Activated gamma-delta T cell (primary cell): ENCODE results near the gene SLC7A10.

Experiments used
- DNase-seq: peaks from one replicate; lab custom pipeline; 2025; lab: John Stamatoyannopoulos, UW
- total RNA-seq, 2 donors: gene quantifications; one replicate each; lab custom pipeline; 2026; lab: John Stamatoyannopoulos, UW

The SLC7A10 gene
- 0 to 0.13 reads per million in 2 donors for total RNA-seq

DNA sequence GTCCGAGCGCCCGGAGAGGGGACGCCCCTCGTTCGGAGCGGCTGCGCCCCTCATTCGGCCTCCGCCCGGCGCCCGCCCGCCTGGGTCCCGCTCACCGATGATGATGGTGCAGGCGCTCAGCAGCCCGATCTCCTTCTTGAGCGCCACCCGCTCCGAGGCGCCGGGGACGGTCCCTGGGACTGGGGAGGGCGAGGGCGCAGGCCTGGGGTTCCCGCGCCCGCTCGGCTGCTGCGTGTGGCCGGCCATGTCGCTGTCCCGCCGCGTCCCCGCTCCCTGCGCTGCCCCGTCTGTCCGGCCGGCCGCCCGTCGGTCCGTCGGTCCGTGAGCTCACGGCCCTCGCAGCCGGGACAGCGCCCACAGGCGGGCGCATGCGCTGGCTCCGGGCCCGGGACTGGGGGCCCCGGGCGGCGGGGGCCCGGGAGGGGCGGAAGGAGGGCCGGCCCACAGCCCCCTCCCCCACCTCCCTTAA, at the start of gene SLC7A10:
Gene SLC7A10 (minus strand): TSS at position 393 of the 469 bp plus-strand sequence. CDS start 147 bp downstream, at position 246.
- DNase-seq = no peak

DNA sequence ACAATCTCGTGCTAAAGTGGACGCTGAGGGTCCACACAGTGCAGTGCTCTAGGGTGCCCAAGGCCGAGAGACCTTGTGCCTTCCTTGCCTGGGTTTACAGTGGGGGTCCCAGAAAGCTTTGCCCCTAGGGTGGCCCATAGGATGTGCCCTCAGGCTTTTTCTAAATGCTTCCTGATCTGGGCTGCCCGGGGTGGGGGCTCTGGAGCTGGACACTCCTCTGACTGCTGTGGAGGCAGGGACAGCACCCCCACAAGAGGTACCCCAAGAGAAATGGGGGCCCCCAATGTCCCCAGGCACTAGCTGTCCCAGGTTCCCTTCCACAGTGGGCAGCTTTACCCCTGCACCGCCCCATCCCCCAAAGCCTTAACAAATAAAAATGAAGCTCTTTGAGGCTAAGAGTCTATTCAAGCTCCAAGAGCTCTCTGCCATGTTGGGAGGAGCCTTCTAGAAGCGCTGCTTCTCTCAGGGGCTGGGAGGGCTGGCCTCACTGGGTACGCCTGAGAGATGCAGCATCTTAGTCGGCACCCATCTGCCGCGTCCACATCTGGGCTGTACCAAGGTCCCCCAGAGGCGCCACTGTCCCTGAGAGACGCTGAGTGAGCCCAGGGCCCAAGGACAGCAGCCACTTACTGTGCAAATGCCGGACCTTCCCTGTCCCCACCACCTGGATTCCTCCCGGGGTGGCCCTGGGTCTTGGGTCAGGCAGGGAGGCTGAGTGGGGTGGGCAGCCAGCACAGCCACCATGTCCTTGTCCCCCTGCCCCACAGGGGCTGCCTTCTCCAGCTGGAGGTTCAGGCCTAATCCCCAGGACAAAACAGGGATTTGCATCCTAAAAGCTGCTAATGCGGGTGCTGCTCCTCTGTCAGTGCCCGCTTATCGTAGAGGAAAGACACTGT, 49.3 kb upstream of the SLC7A10 start:
- no peak for DNase-seq

DNA sequence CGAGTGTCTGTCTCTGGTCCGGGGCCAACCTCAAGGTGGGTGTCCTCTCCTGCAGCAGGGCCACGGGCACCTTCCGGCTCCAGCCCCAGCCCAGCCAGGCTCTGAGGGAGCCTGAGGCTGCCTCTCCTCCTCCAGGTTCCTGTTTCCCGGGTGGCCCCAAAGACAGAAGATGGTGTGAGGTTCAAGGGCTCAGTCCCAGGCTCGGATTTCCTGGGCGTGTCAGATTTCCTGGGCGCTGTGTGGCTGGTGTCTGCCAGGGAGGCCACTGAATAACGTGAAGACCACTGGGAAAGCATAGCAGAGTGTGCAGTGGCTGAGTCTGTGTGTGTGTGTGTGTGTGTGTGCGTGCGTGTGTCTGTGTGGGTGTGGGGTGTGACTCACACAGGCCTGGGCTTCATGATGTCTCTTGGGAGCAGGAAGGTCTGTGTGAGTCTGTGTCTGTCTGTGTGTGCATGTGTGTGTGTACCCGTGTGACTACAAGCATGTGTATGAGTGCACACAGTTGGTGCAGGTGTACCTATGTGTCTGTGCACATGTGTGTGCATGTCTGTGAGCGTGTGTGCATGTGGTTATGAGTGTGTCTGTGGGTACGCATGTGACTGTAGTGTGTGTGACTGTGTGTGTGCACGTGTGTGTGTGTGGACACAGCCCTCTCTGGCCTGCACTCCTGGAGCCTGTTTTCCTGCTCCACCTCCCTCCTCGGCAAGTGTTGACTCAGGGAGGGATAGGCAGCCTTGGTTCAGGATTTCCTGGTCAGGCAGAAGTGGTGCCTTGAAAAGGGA, 48.4 kb upstream of the SLC7A10 start:
- DNase-seq = no peak

DNA sequence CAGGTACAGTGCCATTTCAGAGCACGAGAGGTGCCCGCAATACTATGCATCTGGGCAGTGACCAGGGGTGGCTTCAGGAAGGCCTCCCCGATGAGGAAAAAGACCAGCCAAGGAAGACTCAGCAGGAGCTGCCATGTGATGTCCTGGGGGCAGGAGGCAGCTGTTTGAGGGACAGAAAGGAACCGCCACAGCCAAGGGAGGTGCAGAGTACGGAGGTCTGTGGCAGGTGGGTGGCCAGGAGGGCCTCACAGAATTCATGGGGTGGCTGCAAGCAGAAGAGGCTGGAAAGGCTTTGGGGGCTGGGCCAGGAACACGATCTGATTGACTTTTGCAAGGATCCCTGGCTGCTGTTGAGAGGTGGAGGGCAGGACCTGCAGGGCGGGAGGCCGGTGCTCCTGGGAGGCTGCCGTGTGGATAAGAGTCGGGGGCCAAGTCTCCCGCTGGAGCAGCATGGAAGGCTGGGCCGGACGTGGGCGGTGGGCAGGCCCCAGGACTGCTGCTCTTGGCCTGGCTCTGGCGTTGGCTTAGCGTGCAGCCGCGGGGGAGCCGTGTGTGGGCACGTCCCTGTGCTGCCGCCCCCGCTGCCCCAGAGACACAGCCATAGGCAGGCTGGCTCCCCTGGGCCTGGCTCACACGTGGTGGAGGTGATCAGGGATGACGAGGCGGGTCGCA, 47.6 kb upstream of the SLC7A10 start:
- DNase-seq = no peak

DNA sequence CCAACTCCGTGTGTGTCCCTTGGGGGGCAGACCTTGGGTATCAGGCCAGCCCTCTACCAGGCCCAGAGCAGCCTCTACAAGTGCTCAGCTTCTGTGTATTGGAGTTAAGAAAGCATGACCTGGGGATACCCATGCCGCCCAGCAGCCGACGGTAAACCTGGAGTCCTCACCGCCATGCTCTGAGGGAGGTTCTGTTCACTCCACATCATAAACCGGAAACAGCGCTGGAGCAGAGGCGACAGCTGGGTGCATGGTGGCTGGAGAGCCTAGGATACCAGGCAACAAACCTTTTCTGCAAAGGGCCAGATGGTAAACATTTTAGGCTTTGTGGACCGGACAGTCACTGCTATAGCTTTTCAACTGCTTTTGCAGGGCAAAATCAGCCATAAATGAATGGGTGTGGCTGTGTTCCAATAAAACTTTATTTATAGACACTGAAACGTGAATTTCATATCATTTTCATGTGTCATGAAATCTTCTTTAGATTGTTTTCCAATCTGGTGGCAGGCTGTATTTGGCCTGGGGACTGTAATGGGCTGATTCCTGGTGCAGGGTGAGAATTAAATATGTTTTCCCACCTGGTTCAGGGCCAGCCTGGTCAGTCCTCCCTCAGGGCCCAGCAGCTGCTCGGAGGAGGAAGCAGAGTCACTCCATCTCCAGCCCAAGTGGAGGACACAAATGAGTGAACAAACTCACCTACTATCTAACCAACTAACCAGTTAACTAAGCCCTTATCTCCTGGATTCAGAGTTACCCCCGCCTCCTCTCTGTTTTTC, 45.8 kb upstream of the SLC7A10 start:
- no peak for DNase-seq

DNA sequence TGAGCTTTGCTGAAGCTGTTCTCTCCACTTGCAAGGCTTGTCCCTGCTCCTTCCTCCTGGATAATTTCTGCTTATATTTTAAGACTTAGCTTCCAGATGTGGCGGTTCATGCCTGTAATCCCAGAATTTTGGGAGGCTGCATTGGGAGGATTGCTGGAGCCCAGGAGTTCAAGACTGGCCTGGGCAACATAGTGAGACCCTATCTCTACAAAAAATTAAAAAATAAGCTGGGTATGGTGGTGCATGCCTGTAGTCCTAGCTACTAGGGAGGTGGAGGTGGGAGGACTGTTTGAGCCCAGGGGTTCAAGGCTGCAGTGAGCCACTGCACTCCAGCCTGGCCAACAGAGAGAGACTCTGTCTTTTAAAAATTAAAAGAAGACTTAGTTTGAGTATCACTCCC, 45.1 kb upstream of the SLC7A10 start:
- DNase-seq = no peak

DNA sequence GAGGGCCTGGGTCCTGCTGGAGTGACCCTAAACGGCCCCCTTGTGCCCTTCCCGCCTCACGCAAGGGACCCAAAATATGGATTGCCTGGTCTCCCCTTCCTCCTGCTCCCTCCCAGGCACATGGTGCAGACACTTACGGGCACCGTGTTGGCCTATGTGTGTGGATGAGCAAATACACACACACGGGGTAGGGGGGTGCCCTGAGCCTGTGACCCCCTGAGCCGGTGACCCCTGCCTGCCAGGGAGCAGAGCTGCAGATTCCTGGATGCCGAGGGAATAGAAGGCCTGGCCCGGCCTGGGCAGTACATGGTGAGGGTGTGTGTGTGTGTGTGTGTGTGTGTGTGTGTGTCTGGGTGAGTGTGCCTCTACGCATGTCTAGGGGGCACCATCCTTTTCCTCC, 43.4 kb upstream of the SLC7A10 start:
- DNase-seq = no peak

DNA sequence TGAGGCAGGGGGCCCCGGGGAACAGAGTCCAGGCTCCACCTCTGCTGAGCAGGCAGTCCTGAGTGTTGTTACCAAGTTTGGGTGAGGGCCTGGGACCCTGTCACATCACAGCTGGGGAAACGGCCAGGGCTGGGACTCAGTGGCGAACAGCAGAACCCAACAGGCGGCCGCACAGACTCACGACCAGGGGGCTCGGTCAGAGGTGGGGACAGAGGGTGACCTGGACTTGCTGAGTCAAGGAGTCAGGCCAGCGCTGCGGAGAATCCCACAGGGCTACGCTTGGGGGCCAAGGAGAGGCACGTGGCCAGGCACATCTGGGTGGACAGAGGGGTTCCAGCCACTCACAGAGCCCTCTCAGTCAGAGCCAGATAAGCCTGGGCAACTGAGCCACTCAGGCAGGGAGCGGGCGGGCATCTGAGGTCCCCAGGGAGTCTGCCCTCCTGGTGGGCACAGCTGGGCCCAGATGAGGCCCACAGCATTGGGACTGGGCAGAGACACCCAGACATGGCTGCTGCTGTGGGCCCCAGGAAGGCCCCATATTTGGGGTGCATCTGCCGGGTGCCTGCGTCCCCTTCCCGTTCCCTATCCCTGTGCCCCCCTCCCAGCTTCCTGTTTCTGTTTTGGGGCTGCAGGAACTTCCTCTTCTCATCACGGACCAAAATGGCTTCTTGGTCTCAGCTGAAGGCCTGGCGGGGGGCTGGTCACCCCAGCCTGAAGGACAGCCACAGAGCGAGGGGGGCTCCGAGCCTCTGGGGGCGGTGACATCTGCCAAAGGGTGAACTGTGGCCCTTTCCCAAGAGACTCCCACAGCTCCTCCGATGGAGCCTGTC, 42.7 kb upstream of the SLC7A10 start:
- no peak for DNase-seq

DNA sequence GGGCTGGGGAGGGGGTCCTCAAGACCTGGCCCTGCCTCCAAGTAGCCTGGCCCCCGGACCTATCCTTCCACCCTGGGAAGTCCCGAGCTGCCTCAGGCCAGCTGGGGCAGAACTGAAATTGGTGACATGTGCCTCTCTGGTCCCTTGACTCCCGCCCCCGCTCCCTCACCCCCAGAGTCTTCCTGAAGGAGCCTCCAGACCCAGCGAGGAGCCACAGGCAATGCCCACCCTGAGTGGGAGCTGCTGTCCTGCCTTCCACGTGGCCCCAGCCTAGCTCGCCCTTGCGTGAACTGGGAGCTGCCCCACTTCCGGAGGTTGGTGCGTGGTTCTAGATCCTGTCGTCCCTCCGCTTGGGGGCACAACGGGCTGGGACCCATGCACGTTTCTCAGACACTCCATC, 42.1 kb upstream of the SLC7A10 start:
- DNase-seq = no peak

DNA sequence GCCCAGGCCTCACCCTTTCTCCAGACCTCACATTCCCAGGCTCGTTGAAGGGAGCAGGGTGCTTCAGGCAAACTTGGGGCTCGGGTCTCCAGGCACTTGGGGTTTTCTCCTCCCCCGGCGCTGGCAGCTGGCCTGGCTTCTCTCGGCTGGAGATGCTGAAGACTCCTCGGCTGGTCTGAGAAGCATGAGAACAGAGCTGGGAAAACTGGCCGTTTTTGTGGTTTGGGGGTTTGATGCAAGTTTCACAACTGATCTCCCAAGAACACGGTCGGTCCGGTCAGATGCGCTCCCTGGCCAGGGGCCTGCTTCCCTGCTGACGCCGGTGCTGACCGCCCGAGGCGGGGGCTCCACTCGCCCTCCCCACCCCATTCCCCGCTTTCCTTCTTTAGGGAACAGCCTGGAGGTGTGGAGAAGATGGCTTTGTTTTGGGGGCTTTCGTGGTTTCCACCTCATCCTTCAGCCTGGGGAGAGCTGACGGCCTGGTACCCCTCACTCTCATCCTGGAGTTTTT, 41.4 kb upstream of the SLC7A10 start:
- DNase-seq = no peak

DNA sequence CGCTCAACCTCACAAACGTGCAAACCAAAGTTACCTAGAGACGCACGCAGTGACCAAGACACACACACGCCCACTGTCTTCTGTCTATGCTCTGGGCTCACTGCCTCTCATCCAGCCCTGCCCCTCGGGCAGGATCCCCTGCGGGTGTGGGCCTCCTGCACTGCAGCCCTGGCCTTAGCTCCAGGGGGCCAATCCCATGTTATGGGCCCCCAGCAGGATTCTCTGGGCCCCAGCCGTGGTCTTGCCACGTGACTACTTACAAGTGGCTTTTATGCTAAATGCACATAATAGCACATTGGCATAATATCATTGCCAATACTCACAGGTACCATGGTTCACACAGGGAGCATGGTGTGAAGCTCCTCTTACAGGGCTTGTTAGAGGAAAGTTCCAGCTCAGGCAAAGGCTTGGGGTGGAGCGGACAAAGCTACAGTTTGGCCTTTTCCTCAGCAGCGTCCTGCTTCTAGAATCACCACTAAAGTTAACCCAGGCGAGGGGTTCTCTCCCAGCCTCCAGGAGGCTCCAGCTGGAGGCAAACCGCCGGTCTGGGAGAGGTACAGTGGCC, 39.3 kb upstream of the SLC7A10 start:
- no peak for DNase-seq

DNA sequence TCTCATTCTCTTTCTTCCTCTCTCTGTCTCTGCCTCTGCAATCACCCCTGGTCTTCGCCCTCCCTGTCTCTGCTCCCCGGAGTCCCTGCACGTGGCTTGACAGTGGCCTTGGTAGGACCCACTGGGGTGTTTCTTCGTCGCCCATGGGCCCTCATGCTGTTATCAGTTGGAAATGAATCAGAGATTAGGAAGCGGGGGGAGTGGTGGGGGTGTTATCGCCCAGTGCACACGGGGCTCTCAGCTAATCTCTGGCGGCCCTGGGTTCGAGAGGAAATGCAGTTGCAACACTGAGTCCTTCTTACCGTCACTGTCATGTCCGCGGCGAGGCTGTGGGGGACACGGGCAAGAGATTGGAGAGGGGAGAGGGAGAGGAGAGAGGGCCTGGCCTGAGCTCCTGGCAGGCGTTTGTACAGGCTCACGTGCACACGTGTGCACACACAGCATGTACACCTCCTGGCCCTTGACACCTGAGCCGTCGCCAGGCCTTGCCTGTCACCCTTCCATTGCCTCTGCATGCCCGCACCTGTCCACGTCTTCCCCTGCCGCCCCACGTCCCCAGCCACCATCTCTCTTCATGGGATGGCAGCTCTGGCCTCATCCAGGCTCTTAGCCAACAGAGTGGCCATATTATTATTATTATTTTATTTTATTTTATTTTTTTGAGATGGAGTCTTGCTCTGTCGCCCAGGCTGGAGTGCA, 37.8 kb upstream of the SLC7A10 start:
- DNase-seq = no peak

DNA sequence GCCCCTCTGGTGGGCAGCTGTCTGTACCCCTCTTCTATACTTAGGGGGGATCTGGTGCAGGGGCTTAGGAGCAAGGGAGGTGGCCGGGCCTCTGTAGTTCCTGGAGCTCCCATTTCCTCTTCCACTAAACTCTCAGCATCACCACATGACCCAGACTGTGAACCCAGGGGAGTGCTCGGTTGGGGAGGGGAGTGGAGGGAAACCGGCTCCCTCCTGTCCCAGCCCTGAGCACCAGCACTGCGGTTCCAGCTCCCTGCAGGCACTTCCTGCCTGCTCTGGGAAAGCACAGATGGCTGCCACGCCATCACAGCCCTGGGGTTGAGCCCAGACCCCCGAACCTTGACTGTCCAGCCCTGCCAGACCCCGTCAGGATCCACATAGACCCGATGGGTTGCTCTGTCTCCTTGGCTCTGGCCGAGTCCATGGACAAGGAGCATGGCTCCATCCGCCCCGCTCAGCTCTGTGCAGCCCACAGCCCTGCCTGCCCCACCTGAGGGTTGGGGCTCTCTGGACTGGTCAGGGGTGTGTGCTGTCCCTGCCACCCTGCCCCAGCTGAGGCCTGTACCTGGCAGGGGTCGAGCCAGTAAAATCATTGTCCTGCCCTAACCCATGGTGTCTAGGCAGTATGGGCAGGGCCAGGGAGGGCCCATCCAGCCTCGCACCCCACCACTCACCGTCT, 36.0 kb upstream of the SLC7A10 start:
- DNase-seq = no peak

DNA sequence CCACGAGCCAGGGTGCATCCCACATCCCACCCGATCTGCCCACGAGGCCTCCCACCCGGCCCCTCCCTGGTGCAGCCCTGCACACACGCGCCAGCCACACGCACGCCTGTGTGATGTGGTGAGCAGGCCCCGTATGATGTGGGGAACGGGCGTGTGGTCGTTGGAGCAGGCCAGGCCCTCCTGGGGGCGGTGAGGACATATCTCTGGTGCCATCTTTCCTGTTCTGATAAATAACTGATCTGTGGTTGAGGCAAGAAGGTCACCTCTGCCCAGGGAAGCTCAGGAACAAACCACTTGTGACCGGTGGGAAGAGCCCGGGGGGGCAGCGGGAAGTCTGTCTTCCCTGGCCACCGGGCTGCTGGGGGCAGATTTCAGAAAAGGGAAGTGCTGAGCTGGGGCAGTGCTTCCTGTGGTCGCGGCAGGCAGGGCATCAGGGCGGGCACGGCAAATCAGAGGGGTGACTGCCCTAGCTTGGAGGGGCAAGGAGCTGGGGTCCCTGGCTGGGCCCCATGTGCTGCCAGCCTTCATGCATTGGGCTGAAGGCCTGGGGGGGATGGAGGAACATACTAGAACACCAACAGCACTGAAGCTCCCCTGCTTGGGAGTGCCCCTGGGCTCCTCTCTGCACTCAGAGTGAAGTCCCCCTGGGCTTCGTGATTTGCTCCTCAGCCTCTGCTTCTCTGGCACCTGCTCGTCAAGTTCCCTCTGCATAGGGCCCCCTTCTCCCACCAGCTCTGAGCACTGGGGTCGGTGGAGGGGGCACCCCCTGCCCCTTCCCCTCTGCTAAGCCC, 35.2 kb upstream of the SLC7A10 start:
- DNase-seq = no peak

DNA sequence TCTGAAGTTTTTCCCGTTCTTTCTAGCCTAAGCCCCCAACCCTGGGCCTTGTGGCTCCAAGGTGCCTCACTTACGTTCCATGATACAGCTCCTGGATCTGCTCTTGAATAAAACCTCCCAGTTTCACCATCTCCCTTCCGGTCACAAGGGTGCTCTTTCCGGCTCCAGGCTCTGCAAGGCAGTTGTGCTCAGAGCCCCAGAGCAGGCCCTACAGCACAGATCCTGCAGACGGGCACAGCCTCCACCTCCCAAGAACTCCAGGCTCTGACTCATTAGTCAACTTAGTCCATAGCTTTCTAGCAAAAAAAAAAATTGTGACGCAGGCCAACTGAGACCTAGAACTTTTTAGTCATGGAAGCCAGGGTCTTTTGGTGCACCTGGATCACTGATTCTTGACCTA, 33.9 kb upstream of the SLC7A10 start:
- no peak for DNase-seq

DNA sequence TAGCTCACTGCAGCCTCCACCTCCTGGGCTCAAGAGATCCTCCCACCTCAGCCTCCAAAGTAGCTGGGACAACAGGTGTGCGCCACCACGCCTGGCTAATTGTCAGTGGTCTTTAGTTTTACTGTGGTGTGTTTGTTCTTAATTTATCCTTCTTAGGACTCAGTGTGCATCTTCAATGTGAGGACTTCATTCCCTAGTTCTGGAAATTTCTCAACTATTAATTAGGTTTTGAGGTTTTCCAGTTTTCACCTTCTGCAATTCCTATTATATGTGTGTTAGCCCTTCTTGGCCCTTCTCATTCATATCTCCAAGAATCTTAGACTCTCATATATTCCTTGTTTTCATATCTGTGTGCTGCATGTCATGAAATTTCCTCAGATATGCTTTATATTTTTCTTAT, 32.2 kb upstream of the SLC7A10 start:
- no peak for DNase-seq

DNA sequence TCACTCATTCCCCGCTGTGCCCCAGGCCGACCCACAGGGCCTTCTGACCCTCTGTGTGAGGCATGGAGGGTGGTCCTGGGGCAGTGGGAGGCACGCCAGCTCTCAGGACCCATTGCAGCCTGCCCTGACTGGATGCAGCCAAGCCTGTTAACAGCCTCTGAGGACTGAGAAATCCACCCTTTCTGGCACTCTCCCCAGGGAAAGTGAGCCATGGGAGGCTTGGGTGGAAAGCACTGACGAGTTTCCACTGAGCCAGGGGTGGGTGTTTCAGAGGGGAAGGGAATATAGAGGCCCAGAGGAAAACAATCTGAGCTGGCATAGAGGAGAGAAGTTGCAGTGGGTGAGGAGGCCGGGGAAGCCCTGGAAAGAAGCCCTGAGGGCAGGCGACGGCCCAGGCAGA, 30.6 kb upstream of the SLC7A10 start:
- no peak for DNase-seq

DNA sequence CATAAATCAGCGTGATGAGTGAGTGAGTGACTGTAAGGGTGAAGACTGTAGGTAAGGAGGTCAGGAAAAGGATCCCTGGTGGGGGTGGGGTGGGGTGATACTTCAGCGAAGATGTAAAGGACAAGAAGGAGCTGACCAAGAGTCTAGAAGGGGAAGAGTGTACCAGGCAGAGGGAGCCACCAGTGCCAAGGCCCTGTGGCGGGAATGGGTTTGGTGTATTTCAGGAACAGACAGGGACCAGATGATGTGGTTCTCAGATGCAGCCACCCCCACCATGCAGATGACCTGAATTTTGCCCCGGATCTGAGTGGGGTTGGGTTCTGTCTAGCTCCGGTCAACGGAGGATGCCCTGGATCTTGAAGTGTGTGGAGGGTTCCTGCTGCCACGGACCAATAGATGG, 30.1 kb upstream of the SLC7A10 start:
- no peak for DNase-seq
